H1 (cell line): ENCODE measurements around the gene ARHGAP26. TPM values are rescaled to one million over a fixed set of nuclear protein-coding genes. Genes with fewer than 3 reads are reported as not detected.

Experiments
- ATF3 ChIP-seq: IDR thresholded peaks from 2 replicates; pipeline ENCODE4 v1.6.1; 2011; ENCODE audit warnings: low read depth, mild to moderate bottlenecking, low read length; ENCODE audit not compliant: insufficient read depth
- CHD7 ChIP-seq: fragments of 300-600 bp; sonication (generic); IDR thresholded peaks from 2 replicates; pipeline ENCODE4 v1.7.1; 2012; ENCODE audit warnings: low read length, moderate library complexity, mild to moderate bottlenecking, inconsistent platforms; ENCODE audit not compliant: insufficient replicate concordance
- HDAC2 ChIP-seq, 2 experiments: fragments of 300-600 bp in 1 of 2; sonication (generic) in 1 of 2; IDR thresholded peaks; 2 replicates each; pipeline ENCODE4 v1.6.1; 2011 to 2012; ENCODE audit warnings: low read depth in 2 of 2, low read length in 2 of 2, mild to moderate bottlenecking in 2 of 2, moderate library complexity in 2 of 2, borderline replicate concordance in 1 of 2, inconsistent platforms in 1 of 2
- NANOG ChIP-seq: IDR thresholded peaks from 2 replicates; pipeline ENCODE4 v1.6.1; 2011; ENCODE audit warnings: low read length, low read depth, mild to moderate bottlenecking, inconsistent platforms; ENCODE audit not compliant: insufficient read depth, poor library complexity, severe bottlenecking
- RXRA ChIP-seq: IDR thresholded peaks from 2 replicates; pipeline ENCODE4 v1.6.1; 2011; ENCODE audit warnings: low read depth, mild to moderate bottlenecking, low read length, moderate library complexity; ENCODE audit not compliant: insufficient read depth
- SIN3A ChIP-seq, 2 experiments: IDR thresholded peaks in 1 of 2; conservative IDR thresholded peaks in 1 of 2; 2 replicates each; pipeline ENCODE4 v1.6.1; 2011 to 2012; ENCODE audit warnings: low read length in 2 of 2, improper control_type of control experiment in 1 of 2, low read depth in 1 of 2, mild to moderate bottlenecking in 1 of 2
- SP1 ChIP-seq: IDR thresholded peaks from 2 replicates; pipeline ENCODE4 v1.6.1; 2011; ENCODE audit warnings: low read depth, low read length
- TEAD4 ChIP-seq: IDR thresholded peaks from 2 replicates; pipeline ENCODE4 v1.6.1; 2012; ENCODE audit warnings: low read depth, low read length, inconsistent platforms, mixed read lengths
- polyA plus RNA-seq, 7 experiments: library from polyadenylated mRNA; depleted of rRNA in 3 of 7; stranded (reverse) in 5 of 7; unstranded in 2 of 7; fragments of >200 nt in 5 of 7; fragments of 200-250 nt in 2 of 7; gene quantifications; 1 replicate in 5 of 7; 2 replicates in 1 of 7; 4 replicates in 1 of 7; pipeline versions ENCODE4 v1.2.1 to v1.2.3, GENCODE V29; 2011 to 2013; ENCODE audit warnings: missing spikeins in 2 of 7, mixed read lengths in 2 of 7
- total RNA-seq: library from RNA; stranded (reverse); fragmentation: NEBNext Ultra II Directional; extraction: Animal tissue kit (Norgen Biotek cat#: 25700); gene quantifications from 2 replicates; pipeline ENCODE4 v1.2.1, GENCODE V29; 2021

The ARHGAP26 gene
- total and polyA plus RNA-seq, 2 of the 8 experiments (the other 6 are each of a cell fraction or from before 2014, with no cell fraction given) = 7.1 to 24.8 TPM

GRCh38 chr5:142881784-142882126 is 111.6 kb downstream of the ARHGAP26 start (continued):
- TF ChIP-seq CHD7 = no peak
- TF ChIP-seq SP1 = no peak
- no peak for TF ChIP-seq RXRA
- TF ChIP-seq TEAD4 = peak; percentile 73; the same call in 1 of the 2 replicates
- peak; percentile 56 for TF ChIP-seq NANOG
- TF ChIP-seq SIN3A (conservative IDR thresholded peaks at IDR 0.05 in 1 of 2, IDR thresholded peaks at IDR 0.05 in 1 of 2; ENCODE audit: low read depth in 1 of 2, low read length in 2 of 2) = peak in 1 of 2 experiments; percentile 58; a peak in 1 of 4 replicates
- TF ChIP-seq ATF3 = no peak
- TF ChIP-seq HDAC2 (IDR thresholded peaks at IDR 0.05; ENCODE audit: borderline replicate concordance in 1 of 2, low read depth in 2 of 2, low read length in 2 of 2) = peak in 1 of 2 experiments; percentile 79; a peak in 1 of 4 replicates
